WI38 (cell line): ENCODE results near the gene UTP20.

Experiments
- H3K4me3 ChIP-seq: 2 replicates; pipeline ENCODE4 v1.5.1; 2011; ENCODE audit warnings: low read depth, mild to moderate bottlenecking, control low read depth, low read length
- TF ChIP-seq, protein P1 (sequence below): IDR thresholded peaks from 2 replicates; pipeline ENCODE4 v1.5.1; 2012; ENCODE audit warnings: low read depth, mild to moderate bottlenecking, control low read depth, low read length

UTP20 gene

GRCh38 chr12:101243616-101244015 lies 36.3 kb upstream of the UTP20 start:
- no peak overlapping the region for H3K4me3 ChIP-seq
- TF ChIP-seq, protein P1, sequence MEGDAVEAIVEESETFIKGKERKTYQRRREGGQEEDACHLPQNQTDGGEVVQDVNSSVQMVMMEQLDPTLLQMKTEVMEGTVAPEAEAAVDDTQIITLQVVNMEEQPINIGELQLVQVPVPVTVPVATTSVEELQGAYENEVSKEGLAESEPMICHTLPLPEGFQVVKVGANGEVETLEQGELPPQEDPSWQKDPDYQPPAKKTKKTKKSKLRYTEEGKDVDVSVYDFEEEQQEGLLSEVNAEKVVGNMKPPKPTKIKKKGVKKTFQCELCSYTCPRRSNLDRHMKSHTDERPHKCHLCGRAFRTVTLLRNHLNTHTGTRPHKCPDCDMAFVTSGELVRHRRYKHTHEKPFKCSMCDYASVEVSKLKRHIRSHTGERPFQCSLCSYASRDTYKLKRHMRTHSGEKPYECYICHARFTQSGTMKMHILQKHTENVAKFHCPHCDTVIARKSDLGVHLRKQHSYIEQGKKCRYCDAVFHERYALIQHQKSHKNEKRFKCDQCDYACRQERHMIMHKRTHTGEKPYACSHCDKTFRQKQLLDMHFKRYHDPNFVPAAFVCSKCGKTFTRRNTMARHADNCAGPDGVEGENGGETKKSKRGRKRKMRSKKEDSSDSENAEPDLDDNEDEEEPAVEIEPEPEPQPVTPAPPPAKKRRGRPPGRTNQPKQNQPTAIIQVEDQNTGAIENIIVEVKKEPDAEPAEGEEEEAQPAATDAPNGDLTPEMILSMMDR = no peak

- TF ChIP-seq, protein P1 = no peak
Observed at GRCh38 chr12:101256266-101256665, 23.6 kb upstream of the UTP20 start.

DNA sequence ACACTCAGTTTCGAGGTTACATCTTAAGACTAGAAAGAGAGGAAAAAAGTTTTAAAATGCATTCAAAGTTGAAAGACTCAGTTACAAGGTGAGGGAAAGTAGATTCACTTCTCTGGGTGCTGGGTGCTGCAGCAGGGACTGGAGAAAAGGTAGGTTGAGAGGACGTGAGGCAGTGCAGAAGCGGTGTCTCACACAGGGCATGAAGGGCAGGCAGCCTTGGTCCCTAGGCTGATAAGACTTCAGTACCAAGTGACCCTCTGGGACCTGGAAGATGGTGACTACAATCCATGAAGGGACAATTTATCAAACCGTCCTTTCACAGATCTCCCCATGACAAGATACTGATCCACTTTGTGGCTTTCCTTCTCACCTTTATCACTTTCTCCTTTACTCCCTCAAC lies 22.5 kb upstream of the UTP20 start:
- no peak overlapping the region for H3K4me3 ChIP-seq
- TF ChIP-seq, protein P1 = no peak

More at GRCh38 chr12:101256266-101256665, 23.6 kb upstream of the UTP20 start:
- H3K4me3 ChIP-seq = no peak overlapping the region

- TF ChIP-seq, protein P1 = no peak
- H3K4me3 ChIP-seq = no peak overlapping the region
Observed at GRCh38 chr12:101267111-101267510, 12.8 kb upstream of the UTP20 start.

DNA sequence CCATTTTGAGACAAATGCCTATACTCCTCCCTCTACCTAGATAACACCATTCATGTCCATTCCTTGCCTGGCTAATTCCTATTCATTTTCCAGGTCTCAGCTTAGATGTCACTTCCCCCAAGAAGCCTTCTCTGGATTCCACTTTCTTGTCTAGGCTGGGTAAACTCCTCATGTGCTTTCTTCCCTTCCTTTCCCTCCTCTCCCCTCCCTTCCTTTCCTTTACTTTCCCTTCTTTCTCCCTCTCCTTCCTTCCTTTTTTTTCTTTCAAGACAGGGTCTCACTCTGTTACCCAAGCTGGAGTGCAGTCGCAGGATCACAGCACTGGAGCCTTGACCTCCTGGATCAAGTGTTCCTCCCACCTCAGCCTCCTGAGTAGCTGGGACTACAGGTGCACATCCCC lies 3.5 kb upstream of the UTP20 start:
- no peak overlapping the region for H3K4me3 ChIP-seq
- TF ChIP-seq, protein P1 = no peak

DNA sequence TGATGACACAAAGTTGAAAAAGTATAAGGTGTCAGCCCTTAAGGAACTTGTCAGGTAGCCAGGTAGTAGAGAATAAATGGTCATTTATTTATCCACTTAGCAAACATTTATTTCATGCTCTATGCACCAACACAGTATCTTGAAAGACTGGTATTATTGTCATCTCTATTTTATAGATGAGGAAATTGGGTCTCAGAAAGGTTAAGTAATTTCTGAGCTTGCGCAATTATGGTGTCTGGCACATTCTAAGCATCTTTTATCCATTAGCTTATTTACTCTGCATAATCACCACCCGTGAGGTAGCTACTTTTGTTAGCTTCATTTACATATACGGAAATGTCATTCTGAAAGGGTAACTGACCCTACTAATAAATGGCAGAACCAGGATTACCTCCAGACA lies 2.5 kb upstream of the UTP20 start:
- TF ChIP-seq, protein P1 = no peak
- no peak overlapping the region for H3K4me3 ChIP-seq

DNA sequence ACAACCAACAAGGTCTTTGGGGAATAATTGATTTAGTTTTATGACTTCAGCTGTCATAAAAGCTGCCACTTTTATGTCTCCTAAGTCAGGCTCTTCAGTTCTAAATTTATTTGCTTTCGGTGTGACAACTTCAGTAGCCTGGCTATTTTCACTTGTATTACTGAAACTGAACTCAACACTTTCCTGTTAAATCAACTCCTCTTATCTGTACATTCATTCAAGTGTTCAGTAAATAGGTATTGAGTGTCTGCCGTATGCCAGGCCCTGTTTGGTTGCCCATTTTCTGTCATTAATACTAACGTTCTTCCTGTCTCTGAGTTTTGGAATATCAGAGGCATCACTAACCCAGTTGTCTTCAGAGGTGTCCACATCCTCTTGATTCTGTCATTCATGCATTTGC lies 7.5 kb downstream of the UTP20 start:
- TF ChIP-seq, protein P1 = no peak
- no peak overlapping the region for H3K4me3 ChIP-seq
